Measurements from ENCODE around the gene PIGH. TPM values are rescaled to one million over a fixed set of nuclear protein-coding genes. Genes with fewer than 3 reads are reported as not detected.

Gene PIGH
- total RNA-seq, 1 experiment from 2014 or later: 6.8 TPM

DNA sequence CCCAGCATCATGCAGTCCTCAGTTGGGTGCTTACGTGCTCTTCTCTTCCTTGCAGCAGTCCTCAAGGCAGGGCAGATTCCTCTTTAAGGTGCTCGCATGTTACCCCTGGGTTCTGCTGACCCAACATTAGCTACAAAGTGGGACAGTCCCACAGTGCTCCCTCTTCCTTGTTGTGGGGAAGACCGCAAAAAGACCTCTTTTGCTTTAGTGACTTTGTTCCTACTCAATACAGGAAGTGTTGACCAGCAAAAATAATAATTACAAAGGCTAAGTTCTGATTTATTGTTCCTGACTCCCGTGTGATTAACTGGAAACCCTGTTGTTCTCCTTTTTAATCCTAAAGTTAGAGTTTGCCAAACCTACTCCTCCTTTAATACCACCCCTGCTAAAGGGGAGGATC lies 13.7 kb downstream of the PIGH start:
- CTCF ChIA-PET: interaction anchor here (1.0 to 6.2 kb wide), 6 partner anchors 13 to 118 kb away, joined by 3 to 75 read pairs (median 14); partner anchors contain the start of gene PIGH
- POLR2A ChIA-PET: interaction anchor here (1.2 kb wide), 1 partner anchor 109 kb away, joined by 3 read pairs; the partner anchor contains the start of gene RDH11
- ATAC-seq (no peak), DNase-seq (ENCODE audit: low spot score) (no peak)
- H3K27ac Mint-ChIP-seq: no peak overlapping the region
- no peaks in the 10 kb centered on the region for H3K27me3 Mint-ChIP-seq (ENCODE audit: low read depth)
- no peaks in the 10 kb centered on the region for H3K4me1 Mint-ChIP-seq
- TF ChIP-seq ZNF423 (CRISPR knock-in tag; IDR thresholded peaks at IDR 0.05): no peak
- TF ChIP-seq NR1H2 (CRISPR knock-in tag; IDR thresholded peaks at IDR 0.05): no peak
- no peak for TF ChIP-seq ETV6 (CRISPR knock-in tag; IDR thresholded peaks at IDR 0.05)
- TF ChIP-seq ATF6 (CRISPR knock-in tag; IDR thresholded peaks at IDR 0.05): no peak
- no peak for TF ChIP-seq TCF7 (CRISPR knock-in tag; IDR thresholded peaks at IDR 0.05; ENCODE audit: low read depth)
- TF ChIP-seq, protein P1, sequence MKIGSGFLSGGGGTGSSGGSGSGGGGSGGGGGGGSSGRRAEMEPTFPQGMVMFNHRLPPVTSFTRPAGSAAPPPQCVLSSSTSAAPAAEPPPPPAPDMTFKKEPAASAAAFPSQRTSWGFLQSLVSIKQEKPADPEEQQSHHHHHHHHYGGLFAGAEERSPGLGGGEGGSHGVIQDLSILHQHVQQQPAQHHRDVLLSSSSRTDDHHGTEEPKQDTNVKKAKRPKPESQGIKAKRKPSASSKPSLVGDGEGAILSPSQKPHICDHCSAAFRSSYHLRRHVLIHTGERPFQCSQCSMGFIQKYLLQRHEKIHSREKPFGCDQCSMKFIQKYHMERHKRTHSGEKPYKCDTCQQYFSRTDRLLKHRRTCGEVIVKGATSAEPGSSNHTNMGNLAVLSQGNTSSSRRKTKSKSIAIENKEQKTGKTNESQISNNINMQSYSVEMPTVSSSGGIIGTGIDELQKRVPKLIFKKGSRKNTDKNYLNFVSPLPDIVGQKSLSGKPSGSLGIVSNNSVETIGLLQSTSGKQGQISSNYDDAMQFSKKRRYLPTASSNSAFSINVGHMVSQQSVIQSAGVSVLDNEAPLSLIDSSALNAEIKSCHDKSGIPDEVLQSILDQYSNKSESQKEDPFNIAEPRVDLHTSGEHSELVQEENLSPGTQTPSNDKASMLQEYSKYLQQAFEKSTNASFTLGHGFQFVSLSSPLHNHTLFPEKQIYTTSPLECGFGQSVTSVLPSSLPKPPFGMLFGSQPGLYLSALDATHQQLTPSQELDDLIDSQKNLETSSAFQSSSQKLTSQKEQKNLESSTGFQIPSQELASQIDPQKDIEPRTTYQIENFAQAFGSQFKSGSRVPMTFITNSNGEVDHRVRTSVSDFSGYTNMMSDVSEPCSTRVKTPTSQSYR (CRISPR knock-in tag; IDR thresholded peaks at IDR 0.05): no peak
- H3K4me3 Mint-ChIP-seq: no peak overlapping the region
- peaks cover 23% of the 10 kb centered on the region for H3K36me3 Mint-ChIP-seq
- H3K9me3 Mint-ChIP-seq: no peaks in the 10 kb centered on the region

DNA sequence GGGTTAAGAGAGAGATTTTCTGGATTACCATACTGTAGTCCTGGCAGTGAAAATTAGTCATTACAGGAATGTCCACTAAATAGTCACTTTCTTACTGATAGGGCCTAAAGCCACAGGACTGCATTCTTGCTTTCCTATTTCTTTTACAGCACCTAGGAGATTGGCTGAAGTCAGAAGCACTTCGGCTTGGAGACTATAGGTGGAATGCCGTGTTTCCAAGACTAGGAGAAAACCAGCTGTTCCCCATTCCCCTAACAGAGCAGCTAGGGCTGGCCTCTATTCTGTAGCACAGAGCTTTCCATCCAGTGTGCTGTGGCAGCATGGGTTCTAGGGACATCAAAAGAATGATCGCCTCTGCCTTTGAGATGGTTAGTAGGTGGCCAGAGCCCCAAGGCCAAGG lies 15.1 kb downstream of the PIGH start:
- Mint-ChIP-seq H3K9me3 (no peaks in the 10 kb centered on the region), H3K27me3 (ENCODE audit: low read depth) (no peaks in the 10 kb centered on the region), H3K4me3 (no peak overlapping the region), H3K4me1 (no peaks in the 10 kb centered on the region), H3K36me3 (peaks cover 26% of the 10 kb centered on the region), H3K27ac (no peak overlapping the region)
- ATAC-seq: no peak
- POLR2A ChIA-PET: no interaction called here
- CTCF ChIA-PET: interaction anchor here (1.2 to 6.2 kb wide), 13 partner anchors 13 to 165 kb away, joined by 3 to 75 read pairs (median 7); partner anchors contain the start of genes PIGH and PLEKHH1
- no peak for DNase-seq (ENCODE audit: low spot score)
- TF ChIP-seq E2F4 (CRISPR knock-in tag; IDR thresholded peaks at IDR 0.05; ENCODE audit: borderline replicate concordance, low read depth) (no peak), GRHL2 (CRISPR knock-in tag; IDR thresholded peaks at IDR 0.05; ENCODE audit: insufficient replicate concordance, severe bottlenecking) (no peak), ARID4B (CRISPR knock-in tag; IDR thresholded peaks at IDR 0.05; ENCODE audit: borderline replicate concordance) (no peak), ESRRA (CRISPR knock-in tag; IDR thresholded peaks at IDR 0.05; ENCODE audit: borderline replicate concordance) (no peak), ZNF532 (CRISPR knock-in tag; IDR thresholded peaks at IDR 0.05; ENCODE audit: borderline replicate concordance) (no peak), PRDM15 (CRISPR knock-in tag; IDR thresholded peaks at IDR 0.05) (no peak)
- TF ChIP-seq, protein P2, sequence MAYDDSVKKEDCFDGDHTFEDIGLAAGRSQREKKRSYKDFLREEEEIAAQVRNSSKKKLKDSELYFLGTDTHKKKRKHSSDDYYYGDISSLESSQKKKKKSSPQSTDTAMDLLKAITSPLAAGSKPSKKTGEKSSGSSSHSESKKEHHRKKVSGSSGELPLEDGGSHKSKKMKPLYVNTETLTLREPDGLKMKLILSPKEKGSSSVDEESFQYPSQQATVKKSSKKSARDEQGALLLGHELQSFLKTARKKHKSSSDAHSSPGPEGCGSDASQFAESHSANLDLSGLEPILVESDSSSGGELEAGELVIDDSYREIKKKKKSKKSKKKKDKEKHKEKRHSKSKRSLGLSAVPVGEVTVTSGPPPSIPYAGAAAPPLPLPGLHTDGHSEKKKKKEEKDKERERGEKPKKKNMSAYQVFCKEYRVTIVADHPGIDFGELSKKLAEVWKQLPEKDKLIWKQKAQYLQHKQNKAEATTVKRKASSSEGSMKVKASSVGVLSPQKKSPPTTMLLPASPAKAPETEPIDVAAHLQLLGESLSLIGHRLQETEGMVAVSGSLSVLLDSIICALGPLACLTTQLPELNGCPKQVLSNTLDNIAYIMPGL (CRISPR knock-in tag; IDR thresholded peaks at IDR 0.05): no peak

Measured in WTC11 (cell line).